HG02678 (cell line): ENCODE data around the gene NRSN1.

Experiments used
- ATAC-seq: cut with Tn5 transposase; IDR thresholded peaks from one replicate; pipeline ENCODE4 v1.9.1; 2021; ENCODE audit warnings: mild to moderate bottlenecking, moderate library complexity; ENCODE audit not compliant: unreplicated experiment

Gene NRSN1, protein sequence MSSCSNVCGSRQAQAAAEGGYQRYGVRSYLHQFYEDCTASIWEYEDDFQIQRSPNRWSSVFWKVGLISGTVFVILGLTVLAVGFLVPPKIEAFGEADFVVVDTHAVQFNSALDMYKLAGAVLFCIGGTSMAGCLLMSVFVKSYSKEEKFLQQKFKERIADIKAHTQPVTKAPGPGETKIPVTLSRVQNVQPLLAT

GRCh38 chr6:24125980-24126379 lies at the start of gene NRSN1:
Gene NRSN1 (plus strand): TSS chr6:24126215. CDS start chr6:24134328, 8,113 bp downstream.
- no peak for ATAC-seq

DNA sequence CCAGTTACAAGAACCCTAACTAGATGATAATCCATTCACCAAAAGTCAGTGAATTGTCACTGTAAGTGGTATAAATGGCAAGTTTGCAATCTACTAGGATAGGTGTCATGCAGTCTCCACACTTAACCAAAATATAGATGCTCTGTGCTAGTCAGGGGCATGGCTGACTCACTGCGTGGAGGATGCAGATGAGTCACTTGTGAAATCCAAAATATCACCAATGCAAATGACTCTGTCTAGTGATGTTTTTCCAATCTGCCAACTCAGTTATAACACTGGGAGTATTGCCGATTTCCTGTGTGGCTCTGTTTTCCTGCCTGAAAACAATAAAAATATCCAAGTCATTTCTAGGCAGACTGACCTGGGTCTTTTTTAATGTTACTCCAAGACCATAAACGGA lies 47.8 kb upstream of the NRSN1 start:
- no peak for ATAC-seq

DNA sequence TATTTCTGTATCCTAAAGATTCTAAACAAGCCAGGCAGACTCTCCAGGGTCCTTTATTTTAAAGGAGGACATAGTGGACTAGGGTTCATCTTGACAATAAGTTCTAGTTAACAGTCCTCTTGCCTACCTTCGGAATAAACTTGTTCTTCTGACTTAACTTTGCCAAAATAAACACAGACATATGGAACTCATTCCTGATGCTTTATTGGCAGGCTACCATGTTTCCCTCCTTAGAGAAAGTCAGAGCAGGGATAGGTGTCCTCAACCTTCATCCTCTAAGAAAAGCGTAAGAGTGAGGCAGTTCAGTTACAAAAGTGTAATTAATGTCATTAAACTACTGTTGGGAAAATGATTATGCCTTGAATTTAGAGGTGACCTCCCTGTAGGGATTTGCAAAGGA lies 46.9 kb upstream of the NRSN1 start:
- no peak for ATAC-seq

- no peak for ATAC-seq
Measured at GRCh38 chr6:24080711-24081110, 45.3 kb upstream of the NRSN1 start.

GRCh38 chr6:24089736-24090135 lies 36.3 kb upstream of the NRSN1 start:
- no peak for ATAC-seq

- ATAC-seq: no peak
Measured at GRCh38 chr6:24092407-24092806, 33.6 kb upstream of the NRSN1 start.

DNA sequence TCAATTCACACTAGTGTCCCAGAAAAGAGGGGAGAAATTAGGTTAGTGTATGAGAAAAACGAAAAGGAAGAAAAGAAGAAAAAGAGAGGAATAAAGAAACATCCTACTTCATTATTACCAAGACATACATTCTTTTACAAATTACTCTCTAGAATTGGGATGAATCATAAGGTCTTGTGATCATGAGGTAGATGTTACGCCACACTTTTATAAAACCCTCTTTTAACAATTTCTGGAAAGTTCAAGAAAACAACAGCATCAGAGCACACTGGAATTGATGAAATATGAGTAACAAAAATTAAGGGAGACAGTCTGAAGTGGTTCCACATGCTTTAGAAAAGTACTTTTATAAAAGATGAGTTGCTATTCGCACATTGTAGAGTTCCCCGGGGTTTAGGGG lies 32.6 kb upstream of the NRSN1 start:
- no peak for ATAC-seq

DNA sequence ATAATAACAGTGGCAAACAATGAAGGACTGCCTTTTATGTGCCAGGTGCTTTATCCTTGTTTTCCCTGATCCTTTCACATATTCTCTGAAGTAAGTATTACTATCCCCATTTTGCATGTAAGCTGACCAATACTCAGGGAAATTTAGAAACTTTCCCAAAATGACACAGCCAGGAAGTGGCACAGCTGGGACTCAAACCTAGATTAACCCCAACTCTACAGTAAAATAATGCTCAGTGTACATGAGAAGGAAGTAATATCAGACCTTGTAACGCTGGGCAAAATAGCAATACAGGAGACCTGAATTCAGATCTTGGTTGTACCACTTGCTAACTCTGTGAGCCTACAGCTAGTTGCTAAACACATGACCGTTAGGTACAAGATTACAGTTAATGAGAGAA lies 26.8 kb upstream of the NRSN1 start:
- peak; percentile 72 for ATAC-seq

DNA sequence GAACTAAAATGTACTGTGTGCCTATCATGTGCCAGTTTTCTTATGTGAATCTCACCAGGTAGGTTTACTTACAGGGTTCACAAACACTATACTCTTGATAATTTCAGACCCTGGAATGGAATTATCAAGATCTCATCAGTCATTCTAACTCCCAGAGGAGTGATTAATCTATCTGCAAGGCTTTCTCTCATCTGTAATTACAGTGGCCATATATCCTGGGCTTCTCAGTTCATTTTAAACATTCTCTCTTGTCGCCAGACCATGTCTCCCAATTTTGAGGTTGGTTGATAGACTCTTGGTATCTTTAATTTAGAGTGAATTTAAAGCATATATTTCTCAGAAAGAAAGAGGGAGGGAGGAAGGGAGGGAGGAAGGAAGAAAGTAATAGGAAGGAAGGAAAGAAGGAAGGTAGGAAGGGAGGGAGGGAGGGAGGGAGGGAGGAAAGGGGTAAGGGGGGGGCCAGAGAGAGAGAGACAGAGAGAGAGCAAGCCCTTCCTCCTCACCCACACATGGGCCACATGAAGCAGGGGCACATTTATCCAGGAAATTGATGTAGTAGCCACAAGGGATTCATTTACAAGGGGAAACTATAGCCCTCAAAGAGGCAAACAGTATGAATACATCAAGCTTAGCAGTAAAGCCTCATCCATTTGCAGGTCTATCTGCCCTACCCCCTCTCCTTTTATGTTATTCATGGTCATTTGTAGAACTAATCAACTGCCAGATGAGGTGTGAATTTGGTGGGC lies 25.8 kb upstream of the NRSN1 start:
- ATAC-seq: no peak

DNA sequence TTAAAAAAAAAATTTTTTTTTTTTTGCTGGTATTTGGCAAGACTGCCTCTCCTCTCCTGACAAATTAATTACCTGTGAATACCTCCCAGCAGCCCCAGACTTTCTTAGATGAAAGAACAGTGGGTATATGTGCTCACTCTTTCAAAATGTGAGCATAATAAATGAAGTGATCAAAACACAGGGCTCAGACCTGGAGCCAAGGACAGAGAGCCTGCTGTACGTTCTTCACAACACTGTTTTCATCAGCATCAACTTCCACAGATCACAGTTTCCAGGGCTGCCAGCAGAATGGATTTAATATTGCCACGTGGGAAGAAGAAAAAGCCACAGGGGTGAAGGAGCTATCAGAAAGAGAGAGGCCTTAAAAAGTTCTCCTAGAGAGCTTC lies 25.3 kb upstream of the NRSN1 start:
- no peak for ATAC-seq

DNA sequence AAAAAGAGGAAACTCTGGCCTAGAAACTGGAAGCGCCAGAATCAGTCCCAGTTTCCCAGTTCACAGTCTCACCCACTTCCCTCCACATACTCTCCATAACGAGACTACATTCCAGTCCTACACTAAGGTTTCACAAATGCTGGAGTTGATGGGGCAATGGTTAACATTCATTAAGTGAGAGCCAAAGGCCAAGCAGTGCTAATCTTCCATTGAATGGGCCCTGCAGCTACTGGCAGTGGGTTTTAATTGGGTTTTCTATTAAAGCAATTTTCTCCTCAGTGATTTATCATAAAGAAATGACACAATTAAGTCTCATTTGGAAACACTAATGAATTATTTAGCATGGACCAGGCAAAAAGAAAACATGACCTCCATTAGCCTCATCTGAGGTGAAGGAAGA lies 20.8 kb upstream of the NRSN1 start:
- ATAC-seq: no peak

DNA sequence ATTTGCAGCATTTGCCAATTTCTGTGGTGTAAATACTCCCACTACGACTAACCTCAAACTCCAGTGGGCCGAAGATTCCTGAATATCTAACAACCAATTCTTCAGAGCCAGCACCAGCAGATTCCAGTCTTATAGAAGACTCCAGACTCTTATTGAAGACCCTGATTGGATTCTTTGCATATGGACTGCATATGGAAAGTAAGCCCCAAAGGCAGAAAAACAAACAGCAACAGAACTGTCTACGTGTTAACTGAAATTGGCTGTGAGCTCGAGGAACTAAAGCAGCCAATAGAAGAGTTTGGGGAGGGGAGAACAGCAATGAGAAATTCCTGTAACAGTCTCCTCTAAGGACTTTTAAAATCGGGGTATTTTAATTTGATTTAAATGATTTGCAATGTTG lies 19.7 kb upstream of the NRSN1 start:
- ATAC-seq: no peak

- no peak for ATAC-seq
Measured at GRCh38 chr6:24107294-24107693, 18.7 kb upstream of the NRSN1 start.

- ATAC-seq: no peak
Measured at GRCh38 chr6:24108056-24108455, 18.0 kb upstream of the NRSN1 start.

GRCh38 chr6:24110417-24110816 lies 15.6 kb upstream of the NRSN1 start:
- ATAC-seq: no peak

DNA sequence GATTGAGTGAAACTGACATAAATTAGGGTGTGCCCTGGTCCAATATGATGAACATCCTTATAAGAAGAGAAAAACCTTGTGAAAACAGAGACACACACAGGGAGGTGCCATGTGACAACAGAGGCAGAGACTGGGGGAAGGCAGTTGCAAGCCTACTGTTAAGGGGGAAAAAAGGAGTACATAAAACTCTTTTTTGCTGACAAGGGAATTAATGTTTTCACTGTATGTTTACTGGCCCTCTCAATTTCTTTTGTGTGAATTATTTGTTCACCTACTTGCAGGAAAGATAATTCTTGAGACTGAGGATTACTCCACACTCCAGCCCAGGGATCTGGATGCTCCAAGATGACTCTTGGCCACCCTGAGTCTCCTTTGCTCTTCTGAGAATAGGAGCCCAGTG lies 12.1 kb upstream of the NRSN1 start:
- no peak for ATAC-seq

DNA sequence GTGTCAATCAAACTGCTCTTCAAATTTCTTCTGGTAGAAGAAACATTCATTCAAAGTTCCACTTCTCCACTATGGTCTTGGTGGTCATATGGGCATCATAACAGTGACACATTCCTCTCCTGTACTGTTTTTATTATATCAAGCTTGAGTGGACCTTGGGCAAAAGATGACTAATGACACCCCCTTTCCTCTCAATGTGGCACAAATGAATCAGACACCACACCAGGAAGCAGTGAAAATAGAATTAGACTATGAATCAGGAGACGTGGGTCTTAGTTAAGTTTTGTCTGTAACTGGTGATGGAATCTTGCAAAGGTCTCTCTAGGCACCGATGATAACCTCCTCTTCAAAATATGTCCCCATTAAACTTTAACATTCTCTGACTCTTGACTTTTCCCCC lies 9.0 kb upstream of the NRSN1 start:
- ATAC-seq: no peak

DNA sequence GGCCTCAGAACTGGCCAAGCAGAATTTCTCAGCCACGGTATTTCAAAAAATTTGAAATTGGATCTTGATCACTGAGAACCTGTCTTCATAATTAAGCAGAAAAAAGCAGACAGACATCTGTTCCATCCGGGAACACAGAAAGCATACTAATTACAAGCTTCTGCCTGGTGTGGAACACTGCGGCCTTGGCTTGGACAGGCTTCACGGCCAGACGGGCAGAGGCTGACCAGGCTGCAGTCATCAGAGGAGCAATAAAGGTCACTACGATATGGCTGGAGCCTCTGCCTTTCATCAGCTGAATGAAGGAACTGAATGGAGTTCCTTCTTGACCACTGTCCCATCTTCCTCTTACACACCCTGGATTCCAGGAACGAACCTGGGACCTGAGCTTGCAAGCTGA lies 3.9 kb upstream of the NRSN1 start:
- ATAC-seq: no peak

- ATAC-seq: peak; percentile 66
Measured at GRCh38 chr6:24126586-24127192, 674 bp downstream of the NRSN1 start.

GRCh38 chr6:24127316-24127715 lies 1.3 kb downstream of the NRSN1 start:
- ATAC-seq: no peak

DNA sequence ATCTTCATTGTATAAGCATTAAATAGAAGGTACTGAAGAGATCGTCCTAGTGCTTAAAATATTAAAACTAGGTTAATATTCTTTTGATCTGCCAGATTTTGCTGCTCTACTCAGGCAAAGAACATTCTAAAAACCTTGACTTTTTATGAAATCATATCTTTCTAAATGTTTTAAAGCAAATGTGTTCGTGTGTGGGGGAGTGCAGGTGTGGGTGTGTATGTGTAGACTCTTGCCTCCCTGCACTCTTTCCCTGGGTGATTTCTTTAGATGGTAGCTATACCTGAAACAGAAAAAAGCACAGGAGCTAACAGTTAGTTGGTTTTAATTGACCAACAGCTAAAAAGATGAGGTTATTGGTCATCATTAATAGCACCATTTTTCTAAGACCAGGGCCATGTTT lies 5.7 kb downstream of the NRSN1 start:
- ATAC-seq: no peak

- ATAC-seq: no peak
Measured at GRCh38 chr6:24139080-24139479, 13.1 kb downstream of the NRSN1 start.
